ENCODE measurements around the gene ADAMTS8. TPM values are rescaled to one million over a fixed set of nuclear protein-coding genes. Genes with fewer than 3 reads are reported as not detected.

Gene ADAMTS8
- total RNA-seq, 3 donors from 2014 or later (not counting 1 experiment from before 2014, with no cell fraction given) = not detected

GRCh38 chr11:130420478-130421198 is 7.8 kb downstream of the ADAMTS8 start:
- DNase-seq (no peak), ATAC-seq (no peak)
- Histone ChIP-seq H3K36me3 (ENCODE audit: control insufficient read depth, insufficient read depth, low read length) (no peaks in the 10 kb centered on the region), H3K27me3 (ENCODE audit: control insufficient read depth, insufficient read depth, low read length) (peaks cover under 1% of the 10 kb centered on the region), H3K27ac (ENCODE audit: low read length) (no peak overlapping the region), H3K9me3 (ENCODE audit: control insufficient read depth, insufficient read depth, low read length) (no peaks in the 10 kb centered on the region), H3K4me3 (ENCODE audit: low read length) (no peak overlapping the region), H3K4me1 (ENCODE audit: control insufficient read depth, insufficient read depth, low read length) (no peaks in the 10 kb centered on the region)
- Mint-ChIP-seq H3K36me3 (no peaks in the 10 kb centered on the region), H3K27ac (no peak overlapping the region), H3K9me3 (no peaks in the 10 kb centered on the region), H3K27me3 (ENCODE audit: low read depth in 2 of 2) (peaks cover 15 to 20% of the 10 kb centered on the region in 2 donors), H3K4me3 (no peak overlapping the region), H3K4me1 (no peaks in the 10 kb centered on the region)
- intact Hi-C loops (cut with micrococcal nuclease) = no loop called here
- WGBS (ENCODE audit: insufficient coverage) = 73% methylated on average over 13 of the region's 14 CpGs
- TF ChIP-seq CTCF (IDR thresholded peaks at IDR 0.05) = no peak

GRCh38 chr11:130418756-130419155 is 9.7 kb downstream of the ADAMTS8 start:
- Histone ChIP-seq H3K36me3 (ENCODE audit: control insufficient read depth, insufficient read depth, low read length) (no peaks in the 10 kb centered on the region), H3K9me3 (ENCODE audit: control insufficient read depth, insufficient read depth, low read length) (no peaks in the 10 kb centered on the region), H3K27ac (ENCODE audit: low read length) (no peak overlapping the region), H3K4me3 (ENCODE audit: low read length) (no peak overlapping the region), H3K27me3 (ENCODE audit: control insufficient read depth, insufficient read depth, low read length) (no peaks in the 10 kb centered on the region), H3K4me1 (ENCODE audit: control insufficient read depth, insufficient read depth, low read length) (no peaks in the 10 kb centered on the region)
- Mint-ChIP-seq H3K9me3 (no peaks in the 10 kb centered on the region), H3K36me3 (no peaks in the 10 kb centered on the region), H3K27me3 (ENCODE audit: low read depth in 2 of 2) (peaks cover 8 to 11% of the 10 kb centered on the region in 2 donors), H3K4me3 (no peak overlapping the region), H3K27ac (no peak overlapping the region), H3K4me1 (peaks cover 0 to 4% of the 10 kb centered on the region in 2 donors)
- intact Hi-C loops (cut with micrococcal nuclease) = no loop called here
- no peak for TF ChIP-seq CTCF (IDR thresholded peaks at IDR 0.05)
- WGBS (ENCODE audit: insufficient coverage) = 77% methylated on average over 12 of the region's 12 CpGs
- DNase-seq (no peak), ATAC-seq (no peak)

GRCh38 chr11:130418210-130418609 is 10.2 kb downstream of the ADAMTS8 start:
- no peak overlapping the region for H3K27ac Mint-ChIP-seq
- WGBS (ENCODE audit: insufficient coverage) = 95% methylated on average over 5 of the region's 5 CpGs
- no peak overlapping the region for H3K27ac ChIP-seq (ENCODE audit: low read length)
- peaks cover 8 to 11% of the 10 kb centered on the region in 2 donors for H3K27me3 Mint-ChIP-seq (ENCODE audit: low read depth in 2 of 2)
- peaks cover 0 to 4% of the 10 kb centered on the region in 2 donors for H3K4me1 Mint-ChIP-seq
- H3K9me3 Mint-ChIP-seq = no peaks in the 10 kb centered on the region
- H3K4me3 ChIP-seq (ENCODE audit: low read length) = no peak overlapping the region
- TF ChIP-seq CTCF (IDR thresholded peaks at IDR 0.05) = no peak
- DNase-seq (no peak), ATAC-seq (no peak)
- H3K36me3 Mint-ChIP-seq = no peaks in the 10 kb centered on the region
- H3K27me3 ChIP-seq (ENCODE audit: control insufficient read depth, insufficient read depth, low read length) = no peaks in the 10 kb centered on the region
- H3K36me3 ChIP-seq (ENCODE audit: control insufficient read depth, insufficient read depth, low read length) = no peaks in the 10 kb centered on the region
- no peak overlapping the region for H3K4me3 Mint-ChIP-seq
- no peaks in the 10 kb centered on the region for H3K9me3 ChIP-seq (ENCODE audit: control insufficient read depth, insufficient read depth, low read length)
- H3K4me1 ChIP-seq (ENCODE audit: control insufficient read depth, insufficient read depth, low read length) = no peaks in the 10 kb centered on the region
- intact Hi-C loops (cut with micrococcal nuclease) = no loop called here

GRCh38 chr11:130416906-130417305 is 11.5 kb downstream of the ADAMTS8 start:
- WGBS (ENCODE audit: insufficient coverage) = 89% methylated on average over 9 of the region's 11 CpGs
- H3K4me1 Mint-ChIP-seq = peaks cover 0 to 4% of the 10 kb centered on the region in 2 donors
- Histone ChIP-seq H3K27ac (ENCODE audit: low read length) (no peak overlapping the region), H3K27me3 (ENCODE audit: control insufficient read depth, insufficient read depth, low read length) (no peaks in the 10 kb centered on the region), H3K4me3 (ENCODE audit: low read length) (no peak overlapping the region), H3K9me3 (ENCODE audit: control insufficient read depth, insufficient read depth, low read length) (no peaks in the 10 kb centered on the region), H3K4me1 (ENCODE audit: control insufficient read depth, insufficient read depth, low read length) (no peaks in the 10 kb centered on the region), H3K36me3 (ENCODE audit: control insufficient read depth, insufficient read depth, low read length) (no peaks in the 10 kb centered on the region)
- DNase-seq (no peak), ATAC-seq (no peak)
- H3K36me3 Mint-ChIP-seq = no peaks in the 10 kb centered on the region
- intact Hi-C loops (cut with micrococcal nuclease) = no loop called here
- no peak for TF ChIP-seq CTCF (IDR thresholded peaks at IDR 0.05)
- no peak overlapping the region for H3K4me3 Mint-ChIP-seq
- H3K27ac Mint-ChIP-seq = no peak overlapping the region
- H3K27me3 Mint-ChIP-seq (ENCODE audit: low read depth in 2 of 2) = peaks cover 8 to 15% of the 10 kb centered on the region in 2 donors
- no peaks in the 10 kb centered on the region for H3K9me3 Mint-ChIP-seq

All from natural killer cell (primary cell).